GM23248 (cell line): Measurements from ENCODE around the gene RPL39. TPM values are rescaled to one million over a fixed set of nuclear protein-coding genes. Genes with fewer than 3 reads are reported as not detected.
"Not testable (repeated sequence)": the region's sequence is repeated elsewhere in the genome, so short reads cannot be mapped to it uniquely, and the experiment has no call there.

Experiments used
- DNase-seq: peaks from one replicate; pipeline ENCODE4 v3.0.0-alpha.2; 2015
- H2AFZ ChIP-seq: fragments of 200-600 bp; sonication (generic); 2 replicates; pipeline ENCODE4 v1.6.1; 2016; ENCODE audit warnings: antibody characterized with exemption
- H3F3A ChIP-seq: fragments of 200-600 bp; sonication (generic); 2 replicates; pipeline ENCODE4 v1.6.1; 2016; ENCODE audit warnings: mild to moderate bottlenecking, antibody characterized with exemption, mixed run types; ENCODE audit not compliant: insufficient read depth
- H3K27ac ChIP-seq: fragments of 200-600 bp; sonication (generic); 2 replicates; pipeline ENCODE4 v1.5.1; 2016; ENCODE audit warnings: mild to moderate bottlenecking
- H3K27me3 ChIP-seq: fragments of 200-600 bp; sonication (generic); replicated peaks from 2 replicates; pipeline ENCODE4 v1.6.1; 2016; ENCODE audit warnings: mild to moderate bottlenecking; ENCODE audit not compliant: insufficient read depth
- H3K36me3 ChIP-seq: fragments of 200-600 bp; sonication (generic); 2 replicates; pipeline ENCODE4 v1.6.1; 2016; ENCODE audit warnings: low read depth, mild to moderate bottlenecking
- H3K4me1 ChIP-seq: fragments of 200-600 bp; sonication (generic); 2 replicates; pipeline ENCODE4 v1.6.1; 2016; ENCODE audit warnings: mild to moderate bottlenecking; ENCODE audit not compliant: insufficient read depth
- H3K4me2 ChIP-seq: fragments of 200-600 bp; sonication (generic); one replicate; pipeline ENCODE4 v1.6.1; 2016; ENCODE audit warnings: mild to moderate bottlenecking; ENCODE audit not compliant: unreplicated experiment
- H3K4me3 ChIP-seq: fragments of 200-600 bp; sonication (generic); 2 replicates; pipeline ENCODE4 v1.5.1; 2016; ENCODE audit warnings: mild to moderate bottlenecking
- H3K79me2 ChIP-seq: fragments of 200-600 bp; sonication (generic); 2 replicates; pipeline ENCODE4 v1.6.1; 2016; ENCODE audit warnings: mild to moderate bottlenecking; ENCODE audit not compliant: insufficient read depth
- H3K9ac ChIP-seq: fragments of 200-600 bp; sonication (generic); 2 replicates; pipeline ENCODE4 v1.6.1; 2016; ENCODE audit warnings: mild to moderate bottlenecking
- H3K9me2 ChIP-seq: fragments of 200-600 bp; sonication (generic); 2 replicates; pipeline ENCODE4 v1.6.1; 2016; ENCODE audit warnings: mixed run types, mild to moderate bottlenecking, moderate library complexity; ENCODE audit not compliant: insufficient read depth
- H3K9me3 ChIP-seq: fragments of 200-600 bp; sonication (generic); one replicate; pipeline ENCODE4 v1.6.1; 2017; ENCODE audit warnings: low read depth
- H4K20me1 ChIP-seq: fragments of 200-600 bp; sonication (generic); 2 replicates; pipeline ENCODE4 v1.6.0; 2016; ENCODE audit not compliant: insufficient read depth
- EZH2 ChIP-seq: fragments of 200-600 bp; sonication (generic); IDR thresholded peaks from 2 replicates; pipeline ENCODE4 v1.6.1; 2018; ENCODE audit warnings: antibody characterized with exemption, mild to moderate bottlenecking; ENCODE audit not compliant: insufficient read depth, poor library complexity, severe bottlenecking
- EZH2phosphoT487 ChIP-seq: fragments of 200-600 bp; sonication (generic); IDR thresholded peaks from 2 replicates; pipeline ENCODE4 v1.6.1; 2018; ENCODE audit warnings: antibody characterized with exemption, moderate library complexity, mild to moderate bottlenecking, low read depth; ENCODE audit not compliant: insufficient read depth
- WGBS, 2 experiments: methylation state at CpG; one replicate each; pipeline ENCODE4 v1.1.6; 2015 to 2017; ENCODE audit warnings: low lambda C conversion rate in 2 of 2, low coverage in 1 of 2; ENCODE audit errors: missing lambda C conversion rate in 2 of 2; 5-methylcytosine and 5-hydroxymethylcytosine counted together
- in situ Hi-C: fragments of 300-500 bp; cut with MboI; formaldehyde crosslinking; loops from 2 replicates; pipeline ENCODE4 v1.15.0; 2020
- polyA plus RNA-seq: library from polyadenylated mRNA; unstranded; fragments of >200 nt; fragmentation: Nextera tagmentation; extraction: Ambion mirVana; gene quantifications from 2 replicates; pipeline ENCODE4 v1.2.1, GENCODE V29; 2016
- total RNA-seq: library from RNA; depleted of rRNA; stranded (reverse); fragments of >200 nt; shearing (Covaris generic); gene quantifications from 2 replicates; pipeline ENCODE4 v1.2.3, GENCODE V29; 2014

The RPL39 gene
- total and polyA plus RNA-seq, 2 experiments from 2014 or later: 1,060 to 3,406 TPM

- Histone ChIP-seq H3K4me3 (no peak overlapping the region), H3K4me2 (no peak overlapping the region), H3K27me3 (no peaks in the 10 kb centered on the region), H3K36me3 (no peaks in the 10 kb centered on the region), H3K27ac (peak overlapping the region; percentile 84), H3K9ac (peak overlapping the region; percentile 62), H4K20me1 (no peaks in the 10 kb centered on the region), H3K9me2 (no peaks in the 10 kb centered on the region), H2AFZ (no peak overlapping the region), H3K9me3 (no peaks in the 10 kb centered on the region), H3K4me1 (0 out of 2 replicates have a peak, but pooled peaks cover 6% of the 10 kb centered on the region), H3F3A (peaks cover 9% of the 10 kb centered on the region), H3K79me2 (no peaks in the 10 kb centered on the region)
- 24 to 46% methylated on average over 5 to 6 of the region's 6 CpGs for WGBS, 2 experiments
- peak; percentile 71 for DNase-seq
- in situ Hi-C loops: no loop called here
- TF ChIP-seq EZH2: no peak
- no peak for TF ChIP-seq EZH2phosphoT487
Measured at GRCh38 chrX:119817130-119817690, 25.8 kb upstream of the RPL39 start.

GRCh38 chrX:119816300-119816699 lies 24.9 kb upstream of the RPL39 start:
- Histone ChIP-seq H3K36me3 (no peaks in the 10 kb centered on the region), H3K9me3 (no peaks in the 10 kb centered on the region), H3K4me2 (no peak overlapping the region), H3K9ac (no peak overlapping the region), H2AFZ (no peak overlapping the region), H3K9me2 (no peaks in the 10 kb centered on the region), H4K20me1 (no peaks in the 10 kb centered on the region), H3F3A (peaks cover 9% of the 10 kb centered on the region), H3K79me2 (no peaks in the 10 kb centered on the region), H3K27ac (no peak overlapping the region), H3K4me3 (no peak overlapping the region), H3K27me3 (no peaks in the 10 kb centered on the region), H3K4me1 (0 out of 2 replicates have a peak, but pooled peaks cover 6% of the 10 kb centered on the region)
- in situ Hi-C loops: no loop called here
- 29 to 52% methylated on average over 3 of the region's 3 CpGs for WGBS, 2 experiments
- no peak for TF ChIP-seq EZH2
- no peak for TF ChIP-seq EZH2phosphoT487
- no peak for DNase-seq

- Histone ChIP-seq H3K9me2 (no peaks in the 10 kb centered on the region), H3K4me3 (no peak overlapping the region), H3K79me2 (no peaks in the 10 kb centered on the region), H4K20me1 (no peaks in the 10 kb centered on the region), H3K9ac (no peak overlapping the region), H2AFZ (no peak overlapping the region), H3K27ac (no peak overlapping the region), H3K4me2 (no peak overlapping the region), H3K27me3 (no peaks in the 10 kb centered on the region), H3K36me3 (no peaks in the 10 kb centered on the region), H3K4me1 (no peaks in the 10 kb centered on the region), H3K9me3 (no peaks in the 10 kb centered on the region), H3F3A (no peaks in the 10 kb centered on the region)
- WGBS, 2 experiments: 80% methylated on average over 1 of the region's 1 CpG; no CpG with 5 or more reads in 1 of the 2 experiments
- TF ChIP-seq EZH2 (no peak), EZH2phosphoT487 (no peak)
- peak; percentile 33 for DNase-seq
- in situ Hi-C loops: no loop called here
Measured at GRCh38 chrX:119809185-119809666, 17.8 kb upstream of the RPL39 start.

GRCh38 chrX:119808461-119808860 lies 17.0 kb upstream of the RPL39 start:
- H3K4me3 ChIP-seq, H2AFZ ChIP-seq, in situ Hi-C loops, H3K4me2 ChIP-seq, H3K4me1 ChIP-seq, H4K20me1 ChIP-seq, H3K9ac ChIP-seq, H3F3A ChIP-seq, H3K79me2 ChIP-seq, H3K27ac ChIP-seq, H3K9me3 ChIP-seq, DNase-seq, H3K9me2 ChIP-seq, H3K27me3 ChIP-seq, H3K36me3 ChIP-seq: not testable (repeated sequence)
- 94% methylated on average over 2 of the region's 4 CpGs; no CpG with 5 or more reads in 1 of the 2 experiments for WGBS, 2 experiments

- Histone ChIP-seq H3K4me2 (no peak overlapping the region), H3K4me1 (no peaks in the 10 kb centered on the region), H2AFZ (no peak overlapping the region), H3K27ac (no peak overlapping the region), H3K9me3 (no peaks in the 10 kb centered on the region), H3K36me3 (no peaks in the 10 kb centered on the region), H3K79me2 (no peaks in the 10 kb centered on the region), H3K27me3 (no peaks in the 10 kb centered on the region), H3K4me3 (no peak overlapping the region), H3K9ac (no peak overlapping the region), H4K20me1 (no peaks in the 10 kb centered on the region), H3F3A (no peaks in the 10 kb centered on the region), H3K9me2 (no peaks in the 10 kb centered on the region)
- DNase-seq: no peak
- in situ Hi-C loops: no loop called here
- TF ChIP-seq EZH2phosphoT487: no peak
- no peak for TF ChIP-seq EZH2
- WGBS, 2 experiments: 86 to 90% methylated on average over 8 of the region's 8 CpGs
Measured at GRCh38 chrX:119802546-119802945, 11.1 kb upstream of the RPL39 start.
